HCT116 (cell line): ENCODE results near the gene OR4D6. TPM values are rescaled to one million over a fixed set of nuclear protein-coding genes. Genes with fewer than 3 reads are reported as not detected.

Experiments used
- ATAC-seq: fragments of 200-7000 bp; cut with Tn5 transposase; 2 replicates; pipeline ENCODE4 v1.9.1; 2020; ENCODE audit warnings: mild to moderate bottlenecking, moderate library complexity
- BruUV-seq: library from RNA; stranded (reverse); fragments of 400-500 nt; replicated peaks from 2 replicates; lab custom pipeline; 2021; lab: Mats Ljungman, UMichigan
- CTCF ChIA-PET: fragments of 300-600 bp; sonication (Branson Sonifier 250); formaldehyde crosslinking; loops from one replicate; lab custom pipeline; 2021; ENCODE audit warnings: antibody characterized with exemption; lab: Charles Lee
- POLR2A ChIA-PET: fragments of 300-600, 350-600 bp; sonication (Branson Sonifier 250); formaldehyde crosslinking; loops from one replicate; lab custom pipeline; 2021; ENCODE audit warnings: antibody characterized with exemption; lab: Charles Lee
- RAD21 ChIA-PET, 2 experiments: fragments of 300-600 bp; sonication (Branson Sonifier 250); formaldehyde crosslinking; loops; one replicate each; lab custom pipeline; 2023; ENCODE audit warnings: low total read pairs in 2 of 2; ENCODE audit not compliant: uncharacterized antibody in 2 of 2, unreplicated experiment in 2 of 2, low non-redundant PET in 1 of 2; lab: Charles Lee
- DNase-seq: peaks from one replicate; pipeline ENCODE4 v3.0.0-alpha.2; 2010; ENCODE audit warnings: low read depth, low spot score
- H2AFZ ChIP-seq: fragments of 200-600 bp; shearing (Covaris generic), sonication (generic); 2 replicates; pipeline ENCODE4 v1.6.1; 2017; ENCODE audit warnings: low read depth, mixed run types, mixed read lengths, antibody characterized with exemption, low read length; ENCODE audit not compliant: poor library complexity, severe bottlenecking
- H3K27ac ChIP-seq: 2 replicates; pipeline ENCODE4 v1.5.1; 2012; ENCODE audit warnings: low read depth, low read length
- H3K27me3 ChIP-seq: fragments of 200-600 bp; sonication (generic); 2 replicates; pipeline ENCODE4 v1.6.1; 2016; ENCODE audit warnings: mixed run types, low read length, mixed read lengths; ENCODE audit not compliant: insufficient read depth
- H3K36me3 ChIP-seq, 2 experiments: fragments of 200-500 bp in 1 of 2; fragments of 200-600 bp in 1 of 2; sonication (Bioruptor generic) in 1 of 2; sonication (generic) in 1 of 2; 2 replicates each; pipeline versions ENCODE4 v1.5.1 to v1.6.1; 2014 to 2016; ENCODE audit warnings: low read length in 2 of 2, inconsistent platforms in 1 of 2, mixed read lengths in 1 of 2, mixed run types in 1 of 2; ENCODE audit not compliant: insufficient read depth in 2 of 2, control insufficient read depth in 1 of 2
- H3K4me1 ChIP-seq, 2 experiments: fragments of 200-600 bp in 1 of 2; sonication (generic) in 1 of 2; 2 replicates each; pipeline versions ENCODE4 v1.5.1 to v1.6.1; 2012 to 2017; ENCODE audit warnings: low read length in 2 of 2, inconsistent platforms in 1 of 2, mild to moderate bottlenecking in 1 of 2, mixed read lengths in 1 of 2, mixed run types in 1 of 2, moderate library complexity in 1 of 2; ENCODE audit not compliant: insufficient read depth in 2 of 2, control insufficient read depth in 1 of 2
- H3K4me2 ChIP-seq: fragments of 200-600 bp; sonication (generic); 2 replicates; pipeline ENCODE4 v1.6.1; 2017; ENCODE audit warnings: mixed run types, low read length, mixed read lengths
- H3K4me3 ChIP-seq, 2 experiments: fragments of 200-600 bp in 1 of 2; sonication (generic) in 1 of 2; replicated peaks in 1 of 2; 2 replicates each; pipeline ENCODE4 v1.5.1; 2011 to 2016; ENCODE audit warnings: low read length in 2 of 2, control low read depth in 1 of 2, low read depth in 1 of 2, mild to moderate bottlenecking in 1 of 2, mixed read lengths in 1 of 2, mixed run types in 1 of 2
- H3K79me2 ChIP-seq: fragments of 200-600 bp; sonication (generic); 2 replicates; pipeline ENCODE4 v1.6.1; 2017; ENCODE audit warnings: mild to moderate bottlenecking, mixed run types, low read length, moderate library complexity, mixed read lengths; ENCODE audit not compliant: insufficient read depth
- H3K9ac ChIP-seq: fragments of 200-600 bp; sonication (generic); 2 replicates; pipeline ENCODE4 v1.6.1; 2016; ENCODE audit warnings: low read length, mixed read lengths
- H3K9me2 ChIP-seq: fragments of 200-600 bp; sonication (generic), shearing (Covaris generic); 2 replicates; pipeline ENCODE4 v1.6.1; 2017; ENCODE audit warnings: mixed run types, mild to moderate bottlenecking, moderate library complexity; ENCODE audit not compliant: insufficient read depth
- H3K9me3 ChIP-seq, 2 experiments: fragments of 200-500 bp in 1 of 2; fragments of 200-600 bp in 1 of 2; sonication (Bioruptor generic) in 1 of 2; sonication (generic) in 1 of 2; 2 replicates each; pipeline ENCODE4 v1.6.1; 2014 to 2017; ENCODE audit warnings: low read length in 2 of 2, mixed read lengths in 2 of 2, inconsistent platforms in 1 of 2, low read depth in 1 of 2, mild to moderate bottlenecking in 1 of 2, mixed run types in 1 of 2, moderate library complexity in 1 of 2; ENCODE audit not compliant: control insufficient read depth in 1 of 2, insufficient read depth in 1 of 2
- H4K20me1 ChIP-seq: fragments of 200-600 bp; sonication (generic), shearing (Covaris generic); 2 replicates; pipeline ENCODE4 v1.6.1; 2017; ENCODE audit warnings: mixed run types, mild to moderate bottlenecking, moderate library complexity; ENCODE audit not compliant: insufficient read depth
- CBX3 ChIP-seq: IDR thresholded peaks from 2 replicates; pipeline ENCODE4 v1.6.1; 2012; ENCODE audit warnings: low read depth
- CEBPB ChIP-seq: IDR thresholded peaks from 2 replicates; pipeline ENCODE4 v1.6.1; 2012; ENCODE audit warnings: low read depth
- CTCF ChIP-seq, 3 experiments: fragments of 200-600 bp in 1 of 3; sonication (generic) in 1 of 3; IDR thresholded peaks in 2 of 3; conservative IDR thresholded peaks in 1 of 3; 2 replicates each; pipeline ENCODE4 v1.5.1; 2012 to 2017; ENCODE audit warnings: low read depth in 2 of 3, low read length in 2 of 3, antibody characterized with exemption in 1 of 3, borderline replicate concordance in 1 of 3, control low read depth in 1 of 3, mild to moderate bottlenecking in 1 of 3, mixed read lengths in 1 of 3, mixed run types in 1 of 3, moderate library complexity in 1 of 3; ENCODE audit not compliant: insufficient read depth in 1 of 3
- EGR1 ChIP-seq: IDR thresholded peaks from 2 replicates; pipeline ENCODE4 v1.6.1; 2012; ENCODE audit warnings: low read depth
- ELF1 ChIP-seq: IDR thresholded peaks from 2 replicates; pipeline ENCODE4 v1.6.1; 2012; ENCODE audit warnings: low read depth, borderline replicate concordance
- EZH2 ChIP-seq: fragments of 200-600 bp; sonication (generic); IDR thresholded peaks from 2 replicates; pipeline ENCODE4 v1.6.1; 2017; ENCODE audit warnings: antibody characterized with exemption, mixed run types
- EZH2phosphoT487 ChIP-seq: fragments of 200-600 bp; IDR thresholded peaks from 2 replicates; pipeline ENCODE4 v1.6.1; 2018; ENCODE audit warnings: antibody characterized with exemption, borderline replicate concordance
- FOSL1 ChIP-seq: IDR thresholded peaks from 2 replicates; pipeline ENCODE4 v1.6.1; 2012; ENCODE audit warnings: low read depth
- JUND ChIP-seq: IDR thresholded peaks from 2 replicates; pipeline ENCODE4 v1.6.1; 2012
- MAX ChIP-seq: IDR thresholded peaks from 2 replicates; pipeline ENCODE4 v1.6.1; 2012
- POLR2A ChIP-seq: IDR thresholded peaks from 2 replicates; pipeline ENCODE4 v1.7.0; 2011; ENCODE audit warnings: borderline replicate concordance; ENCODE audit not compliant: insufficient read depth, insufficient read length; ENCODE audit errors: extremely low read depth
- REST ChIP-seq: IDR thresholded peaks from 2 replicates; pipeline ENCODE4 v1.6.1; 2012; ENCODE audit warnings: low read depth
- SIN3A ChIP-seq: IDR thresholded peaks from 2 replicates; pipeline ENCODE4 v1.6.1; 2012; ENCODE audit warnings: low read depth
- SP1 ChIP-seq: IDR thresholded peaks from 2 replicates; pipeline ENCODE4 v1.6.1; 2012; ENCODE audit warnings: low read depth
- SRF ChIP-seq: IDR thresholded peaks from 2 replicates; pipeline ENCODE4 v1.6.1; 2012; ENCODE audit warnings: low read depth
- YY1 ChIP-seq: IDR thresholded peaks from 2 replicates; pipeline ENCODE4 v1.6.1; 2011; ENCODE audit warnings: low read length, low read depth, moderate library complexity, mild to moderate bottlenecking; ENCODE audit not compliant: insufficient replicate concordance; ENCODE audit errors: extremely low read depth
- ZFX ChIP-seq: fragments of 450-650 bp; IDR thresholded peaks from 2 replicates; pipeline ENCODE4 v1.6.1; 2017
- ZNF274 ChIP-seq: fragments of 200-500 bp; sonication (Bioruptor generic); IDR thresholded peaks from 2 replicates; pipeline ENCODE4 v1.6.1; 2014; ENCODE audit warnings: mild to moderate bottlenecking, low read depth, low read length, inconsistent platforms
- intact Hi-C: fragments of 100-400 bp; cut with micrococcal nuclease; formaldehyde crosslinking; loops from 2 replicates; pipeline ENCODE4 v1.10.0; 2022
- total RNA-seq: library from RNA; stranded (reverse); gene quantifications from one replicate; pipeline ENCODE4 v1.2.1, GENCODE V29; 2021; ENCODE audit not compliant: unreplicated experiment

Gene OR4D6
- total RNA-seq, 1 experiment from 2014 or later: not detected

- ChIA-PET RAD21 (no interaction called here), POLR2A (no interaction called here), CTCF (no interaction called here)
- Histone ChIP-seq H3K9me2 (no peaks in the 10 kb centered on the region), H3K27me3 (no peaks in the 10 kb centered on the region), H3K4me3 (no peak overlapping the region), H3K9me3 (no peaks in the 10 kb centered on the region), H3K4me1 (no peaks in the 10 kb centered on the region), H3K27ac (no peak overlapping the region), H3K9ac (no peak overlapping the region), H2AFZ (no peak overlapping the region), H3K79me2 (no peaks in the 10 kb centered on the region), H3K4me2 (no peak overlapping the region), H4K20me1 (no peaks in the 10 kb centered on the region), H3K36me3 (no peaks in the 10 kb centered on the region)
- BruUV-seq: no TSS peak
- ATAC-seq (no peak), DNase-seq (no peak)
- intact Hi-C loops: no loop called here
- TF ChIP-seq SIN3A: no peak
Observed at GRCh38 chr11:59417023-59417422, 39.7 kb upstream of the OR4D6 start.

GRCh38 chr11:59418156-59418555 lies 38.6 kb upstream of the OR4D6 start:
- no peak overlapping the region for H3K4me3 ChIP-seq
- no peaks in the 10 kb centered on the region for H3K27me3 ChIP-seq
- no peaks in the 10 kb centered on the region for H3K79me2 ChIP-seq
- intact Hi-C loops: no loop called here
- no peaks in the 10 kb centered on the region for H4K20me1 ChIP-seq
- DNase-seq (no peak), ATAC-seq (no peak)
- no peaks in the 10 kb centered on the region for H3K4me1 ChIP-seq
- H3K9me2 ChIP-seq: no peaks in the 10 kb centered on the region
- CTCF ChIA-PET: interaction anchor here (0.5 to 1.6 kb wide), 2 partner anchors 10 to 228 kb away, joined by 3 to 4 read pairs; no protein-coding TSS in a partner anchor
- no peaks in the 10 kb centered on the region for H3K36me3 ChIP-seq
- no peak overlapping the region for H3K27ac ChIP-seq
- H2AFZ ChIP-seq: no peak overlapping the region
- H3K9me3 ChIP-seq: no peaks in the 10 kb centered on the region
- H3K4me2 ChIP-seq: no peak overlapping the region
- RAD21 ChIA-PET: no interaction called here
- H3K9ac ChIP-seq: no peak overlapping the region
- POLR2A ChIA-PET: no interaction called here
- no TSS peak for BruUV-seq
- TF ChIP-seq SRF (no peak), REST (no peak), SP1 (no peak), EZH2 (no peak), EZH2phosphoT487 (no peak), EGR1 (no peak), ZFX (no peak), ZNF274 (no peak), YY1 (no peak), JUND (no peak), CTCF (IDR thresholded peaks at IDR 0.05 in 2 of 3, conservative IDR thresholded peaks at IDR 0.05 in 1 of 3; ENCODE audit: borderline replicate concordance in 1 of 3, insufficient read depth in 1 of 3, low read depth in 2 of 3, low read length in 2 of 3) (no peak), MAX (no peak), CBX3 (no peak), FOSL1 (no peak), CEBPB (no peak), SIN3A (no peak), POLR2A (no peak), ELF1 (no peak)
